CD4-positive, alpha-beta T cell treated with Interleukin-1 beta for 1 hour (primary cell): ENCODE data around the gene ABLIM3.

Source experiments
- DNase-seq, 2 donors: peaks; one replicate each; pipeline ENCODE4 v3.0.0-alpha.2; 2020 to 2022

ABLIM3 gene

GRCh38 chr5:149195337-149195887 is 54.1 kb downstream of the ABLIM3 start:
- no peak for DNase-seq

GRCh38 chr5:149195962-149196361 is 54.7 kb downstream of the ABLIM3 start:
- no peak for DNase-seq

DNA sequence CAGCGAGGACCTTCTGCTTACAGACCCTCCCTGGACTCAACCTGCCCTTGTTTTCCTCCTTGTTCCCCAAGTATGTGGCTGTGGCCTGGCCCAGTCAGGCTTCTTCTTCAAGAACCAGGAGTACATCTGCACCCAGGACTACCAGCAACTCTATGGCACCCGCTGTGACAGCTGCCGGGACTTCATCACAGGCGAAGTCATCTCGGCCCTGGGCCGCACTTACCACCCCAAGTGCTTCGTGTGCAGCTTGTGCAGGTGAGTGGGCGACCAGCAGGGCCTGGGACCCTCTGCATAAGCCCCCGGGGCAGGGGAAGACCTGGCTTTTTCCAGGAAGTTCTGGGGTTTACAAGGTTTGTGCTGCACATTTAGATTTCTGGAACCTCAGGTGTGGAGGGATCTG is 56.9 kb downstream of the ABLIM3 start:
- DNase-seq = no peak

- no peak for DNase-seq
These were observed 59.1 kb downstream of the ABLIM3 start for GRCh38 chr5:149200355-149200754.

GRCh38 chr5:149201121-149201637 is 59.9 kb downstream of the ABLIM3 start:
- DNase-seq = no peak

DNA sequence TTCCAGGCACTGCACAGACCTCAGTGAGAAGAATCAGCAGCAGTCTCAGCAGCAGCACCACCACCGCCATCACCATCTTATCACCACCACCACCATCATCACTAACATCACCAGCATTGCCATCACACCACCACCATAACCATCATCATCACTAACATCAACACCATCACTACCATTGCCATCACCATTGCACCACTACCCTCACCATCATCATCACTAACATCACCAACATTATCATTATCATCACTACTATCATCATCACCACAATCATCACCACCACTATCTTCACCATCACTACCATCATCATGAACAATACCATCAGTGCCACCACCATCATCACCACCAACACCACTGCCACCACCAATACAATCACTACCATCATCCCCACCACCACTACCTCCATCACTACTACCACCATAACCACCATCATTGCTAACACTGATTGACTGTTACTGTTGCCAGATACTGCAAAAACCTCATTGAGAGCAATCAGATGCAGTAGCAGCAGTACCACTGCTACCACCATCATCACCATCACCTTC is 61.7 kb downstream of the ABLIM3 start:
- no peak for DNase-seq

DNA sequence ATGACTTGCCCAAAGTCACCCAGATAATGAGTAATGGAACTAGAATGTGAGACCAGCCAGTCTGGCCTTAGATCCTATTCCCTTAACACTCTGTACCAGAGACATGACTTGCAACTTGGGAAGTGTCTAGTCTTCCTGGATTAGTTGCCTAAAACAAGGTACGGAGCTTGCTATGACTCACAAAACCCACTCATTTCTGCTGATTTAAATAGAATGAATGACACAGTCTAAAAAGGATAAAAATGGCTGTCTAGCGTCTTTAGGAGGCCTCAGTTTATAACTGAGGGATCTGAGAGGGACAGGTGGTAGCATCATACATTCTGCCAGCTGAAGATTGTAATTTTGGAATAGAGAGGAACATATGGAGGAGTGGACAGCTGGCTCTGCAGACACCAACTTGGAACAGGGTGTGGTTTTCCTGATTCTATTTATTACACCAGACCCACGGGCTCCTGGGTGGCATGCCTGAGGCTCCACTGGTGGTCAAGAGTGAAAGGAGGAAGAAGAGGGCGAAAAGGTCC is 62.7 kb downstream of the ABLIM3 start:
- DNase-seq = no peak

DNA sequence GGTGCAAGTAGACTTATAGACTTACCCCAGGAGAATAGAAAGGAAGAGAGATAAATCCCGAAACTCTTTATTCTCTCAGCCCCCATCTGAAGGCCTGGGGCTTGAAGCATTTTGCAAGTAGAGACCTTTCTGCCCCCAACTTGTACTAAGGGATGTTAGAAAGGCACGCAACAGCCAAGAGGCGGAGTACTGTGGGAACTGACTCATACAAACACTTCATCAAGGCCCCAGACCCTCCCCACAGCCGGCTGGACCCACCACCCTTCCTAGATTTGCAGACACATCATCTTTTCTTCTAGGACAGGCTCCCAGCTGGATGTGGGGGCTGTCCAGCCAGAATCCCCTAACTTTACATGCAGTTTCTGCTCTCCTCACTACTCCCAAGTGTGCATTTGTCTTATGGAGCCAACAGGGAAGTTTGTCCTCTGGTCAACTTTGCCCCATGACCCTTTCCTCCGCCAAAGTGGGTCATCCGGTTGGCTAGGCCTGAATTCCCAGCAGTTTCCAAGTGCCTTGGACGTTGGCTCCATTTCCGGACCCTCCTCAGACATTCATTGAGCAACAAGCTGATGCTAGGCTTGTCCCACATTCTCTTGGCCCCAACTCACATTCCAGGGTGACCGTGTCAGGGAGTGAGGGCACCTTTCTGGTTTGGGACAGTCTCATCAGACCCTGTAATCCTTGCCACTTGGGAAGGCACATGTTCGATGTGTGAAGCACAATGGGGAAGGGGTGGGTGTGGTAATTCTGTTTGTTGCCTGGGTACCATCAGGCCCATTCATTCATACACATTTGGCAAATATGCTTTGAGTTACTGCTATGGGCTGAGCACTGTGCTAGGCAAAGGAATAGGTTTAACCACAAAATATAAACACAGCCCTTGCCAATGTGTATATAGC is 64.6 kb downstream of the ABLIM3 start:
- DNase-seq = no peak

DNA sequence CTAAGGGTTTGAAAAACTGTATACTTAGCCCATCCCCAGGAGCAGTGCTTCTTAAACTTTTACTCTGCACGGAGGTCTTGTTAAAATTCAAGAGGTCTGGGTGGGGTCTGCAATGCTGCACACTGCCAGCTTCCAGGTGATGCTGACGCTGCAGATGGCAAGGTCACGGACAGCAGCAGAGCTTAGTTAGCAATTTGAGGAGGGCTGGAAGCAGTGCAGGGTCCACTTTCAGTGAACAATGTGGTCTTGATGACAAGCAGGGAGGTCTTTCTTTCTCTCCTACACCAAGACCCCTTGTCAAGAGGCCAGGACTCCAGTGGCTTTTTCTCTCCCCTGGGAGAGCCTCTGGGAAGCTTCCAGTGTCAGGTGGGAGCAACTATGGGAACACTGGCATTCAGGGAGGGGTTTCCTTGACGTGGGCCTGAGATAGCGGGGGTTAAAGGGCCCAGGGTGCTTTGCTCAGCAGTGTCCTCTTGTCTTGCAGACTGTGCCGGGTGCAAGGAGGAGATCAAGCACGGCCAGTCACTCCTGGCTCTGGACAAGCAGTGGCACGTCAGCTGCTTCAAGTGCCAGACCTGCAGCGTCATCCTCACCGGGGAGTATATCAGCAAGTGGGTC is 65.3 kb downstream of the ABLIM3 start:
- DNase-seq = no peak

DNA sequence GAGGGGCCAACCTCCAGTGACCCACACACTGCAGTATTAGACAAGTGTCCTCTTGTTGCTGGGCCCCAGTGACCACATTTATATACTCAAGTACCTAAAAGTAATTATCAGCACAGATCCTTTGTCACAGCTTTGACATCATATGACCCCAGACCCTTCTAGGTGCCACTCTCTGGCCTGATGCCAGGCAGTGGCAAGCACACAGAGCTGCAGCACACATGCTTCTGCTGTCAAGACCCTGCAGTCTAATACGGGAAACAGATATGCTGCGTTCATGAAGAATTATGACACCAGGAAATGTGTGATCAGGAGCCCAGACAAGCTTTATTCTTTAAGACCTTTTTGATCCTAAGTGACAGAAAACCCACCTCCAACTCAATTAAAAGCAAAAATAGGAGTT is 66.5 kb downstream of the ABLIM3 start:
- no peak for DNase-seq

- no peak for DNase-seq
These were observed 68.9 kb downstream of the ABLIM3 start for GRCh38 chr5:149210225-149210624.

- no peak for DNase-seq
These were observed 69.7 kb downstream of the ABLIM3 start for GRCh38 chr5:149210968-149211490.

GRCh38 chr5:149211566-149211965 is 70.3 kb downstream of the ABLIM3 start:
- no peak for DNase-seq

DNA sequence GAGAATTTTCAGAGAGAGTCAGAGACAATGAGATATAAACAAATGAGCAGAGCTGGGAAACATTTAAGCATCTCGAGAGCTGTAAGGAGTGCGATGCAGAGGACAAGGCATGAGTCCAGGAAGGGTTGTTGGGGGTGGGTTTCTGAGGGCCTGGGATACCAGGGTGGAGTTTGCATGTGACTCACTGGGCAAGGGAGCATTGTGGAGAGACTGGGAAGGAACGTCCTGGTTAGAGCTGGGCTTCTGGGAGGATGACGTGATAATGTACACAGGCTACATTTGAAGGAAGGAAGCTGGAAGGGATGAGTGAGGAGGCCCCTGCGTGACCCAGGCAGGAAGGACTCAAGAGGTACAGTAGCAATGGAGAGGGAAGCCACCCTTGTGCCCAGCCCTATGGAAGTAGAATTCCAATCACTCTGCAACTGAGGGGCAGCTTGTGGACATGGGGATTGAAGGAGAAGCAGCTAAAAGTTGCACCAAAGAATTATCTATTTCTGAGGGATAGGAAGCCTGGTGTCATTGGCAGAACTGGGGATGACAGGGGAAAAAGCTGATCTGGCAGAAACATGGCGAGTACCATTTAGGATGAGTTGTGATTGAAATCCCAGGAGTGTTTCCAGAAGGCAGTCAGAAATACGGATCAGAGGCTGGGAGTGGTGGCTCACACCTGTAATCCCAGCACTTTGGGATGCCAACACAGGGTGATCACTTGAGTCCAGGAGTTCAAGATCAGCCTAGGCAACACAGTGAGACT is 71.1 kb downstream of the ABLIM3 start:
- DNase-seq = no peak

DNA sequence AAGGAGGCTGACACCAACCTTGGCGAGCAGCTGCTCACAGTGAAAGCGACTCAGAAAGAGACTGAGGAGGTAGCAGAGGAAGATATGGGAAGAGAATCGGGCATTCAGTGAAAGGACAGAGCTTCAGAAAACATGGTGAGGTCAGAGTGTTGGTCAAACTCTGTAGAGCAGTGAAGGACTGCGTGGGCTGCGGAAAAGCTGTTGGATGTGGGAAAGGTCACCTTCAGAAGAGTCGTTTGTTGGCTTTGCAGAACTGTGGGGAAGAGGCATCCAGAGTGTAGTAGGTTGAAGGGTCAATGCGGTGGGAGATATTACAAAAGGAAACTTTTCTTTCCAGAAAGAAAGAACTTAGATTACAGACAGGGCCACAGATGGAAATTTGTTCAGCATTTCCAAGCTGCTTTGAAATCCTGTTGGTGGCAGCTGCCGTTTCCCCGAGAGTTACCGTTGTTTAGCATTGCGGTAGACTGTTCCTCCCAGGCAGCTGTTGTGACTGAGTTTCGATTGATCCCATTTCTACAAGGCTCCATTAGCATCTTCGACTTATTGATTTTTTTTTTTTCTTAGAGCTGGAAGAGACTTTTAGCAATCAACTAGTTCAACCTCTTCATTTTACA is 72.1 kb downstream of the ABLIM3 start:
- no peak for DNase-seq

- no peak for DNase-seq
These were observed 74.3 kb downstream of the ABLIM3 start for GRCh38 chr5:149215478-149216090.

DNA sequence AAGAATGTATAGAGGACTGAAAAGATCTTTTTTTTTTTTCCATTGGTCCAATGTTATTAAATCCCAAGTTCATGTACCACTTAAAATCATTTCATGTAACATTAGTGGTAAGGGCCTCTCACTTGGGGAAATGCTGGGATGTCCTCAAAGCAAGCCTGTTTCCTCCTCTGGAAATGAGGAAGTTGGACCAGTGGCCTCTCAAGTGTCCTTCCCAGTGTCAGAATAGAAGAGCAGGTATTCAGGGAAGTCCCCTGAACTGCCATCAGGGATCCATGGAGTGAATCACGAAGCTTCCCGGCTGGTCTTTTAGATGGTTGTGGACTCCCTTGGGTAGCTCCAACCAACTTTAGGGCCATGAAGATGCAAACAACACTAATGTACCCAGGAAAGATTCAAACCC is 75.2 kb downstream of the ABLIM3 start:
- DNase-seq = no peak

DNA sequence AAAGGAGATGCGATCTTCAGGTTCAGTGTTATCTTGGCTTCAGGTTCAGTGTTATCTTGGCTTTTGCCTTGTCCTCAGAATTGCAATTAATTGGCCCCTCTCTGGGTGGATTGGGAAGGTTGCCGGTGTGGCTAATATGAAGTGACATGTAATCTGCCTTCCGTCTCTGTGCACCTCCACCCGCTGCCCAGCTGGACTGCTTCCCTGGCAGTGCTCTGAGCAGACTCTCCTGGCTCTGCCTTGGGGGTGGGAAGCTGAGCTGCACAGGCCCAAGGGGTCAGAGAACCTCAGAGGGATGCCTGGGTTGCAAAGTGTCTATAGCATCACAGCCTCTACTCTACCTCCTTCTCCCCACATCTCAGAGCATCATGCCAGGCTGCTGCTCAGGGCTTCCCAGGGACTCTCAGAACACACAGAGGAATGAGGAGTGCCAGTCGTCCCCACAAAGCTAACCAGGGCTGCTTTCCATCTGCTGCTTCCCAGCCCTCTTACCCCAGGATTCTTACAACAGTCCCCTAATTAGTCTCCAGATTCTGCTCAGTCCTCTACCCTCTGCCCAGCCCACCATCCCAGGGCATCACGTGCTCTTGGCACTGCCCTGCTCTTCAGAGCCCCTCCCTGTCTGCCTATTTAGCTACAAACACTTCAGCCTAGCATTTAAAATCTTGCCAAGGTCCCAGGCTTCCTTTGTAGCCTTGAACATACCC is 76.0 kb downstream of the ABLIM3 start:
- DNase-seq = no peak

- no peak for DNase-seq
These were observed 76.5 kb downstream of the ABLIM3 start for GRCh38 chr5:149217803-149218155.

- no peak for DNase-seq
These were observed 78.3 kb downstream of the ABLIM3 start for GRCh38 chr5:149219584-149219983.

GRCh38 chr5:149220750-149221149 is 79.5 kb downstream of the ABLIM3 start:
- DNase-seq = no peak
